AG09319 (cell line): ENCODE data around the gene DDX52.

Source experiments
- DNase-seq: peaks from one replicate; pipeline ENCODE4 v3.0.0-alpha.2; 2010; ENCODE audit warnings: low read depth; ENCODE audit errors: extremely low read depth
- TF ChIP-seq, protein P1 (sequence below): IDR thresholded peaks from 2 replicates; pipeline ENCODE4 v1.5.1; 2011; ENCODE audit warnings: low read depth, mild to moderate bottlenecking, inconsistent platforms, low read length, moderate library complexity

Gene DDX52

DNA sequence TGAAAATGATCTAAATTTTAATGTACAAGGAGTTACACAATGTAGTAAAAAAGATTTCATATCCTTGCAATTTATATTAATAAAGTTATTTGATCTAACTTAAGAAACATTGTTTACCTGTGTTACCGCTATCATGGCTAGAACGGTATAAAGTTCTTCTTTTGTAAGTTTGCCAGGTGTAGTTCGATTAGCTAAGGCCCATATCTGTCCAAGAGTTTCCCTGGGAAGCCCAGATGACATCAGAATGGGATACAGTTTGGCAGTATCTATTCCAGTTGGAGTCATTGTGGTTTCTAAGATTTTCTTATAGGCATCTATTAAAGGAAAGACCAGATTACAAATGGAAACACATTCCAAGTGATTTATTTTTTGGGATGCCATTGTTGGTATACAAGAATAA, 71.6 kb downstream of the DDX52 start:
- TF ChIP-seq, protein P1, sequence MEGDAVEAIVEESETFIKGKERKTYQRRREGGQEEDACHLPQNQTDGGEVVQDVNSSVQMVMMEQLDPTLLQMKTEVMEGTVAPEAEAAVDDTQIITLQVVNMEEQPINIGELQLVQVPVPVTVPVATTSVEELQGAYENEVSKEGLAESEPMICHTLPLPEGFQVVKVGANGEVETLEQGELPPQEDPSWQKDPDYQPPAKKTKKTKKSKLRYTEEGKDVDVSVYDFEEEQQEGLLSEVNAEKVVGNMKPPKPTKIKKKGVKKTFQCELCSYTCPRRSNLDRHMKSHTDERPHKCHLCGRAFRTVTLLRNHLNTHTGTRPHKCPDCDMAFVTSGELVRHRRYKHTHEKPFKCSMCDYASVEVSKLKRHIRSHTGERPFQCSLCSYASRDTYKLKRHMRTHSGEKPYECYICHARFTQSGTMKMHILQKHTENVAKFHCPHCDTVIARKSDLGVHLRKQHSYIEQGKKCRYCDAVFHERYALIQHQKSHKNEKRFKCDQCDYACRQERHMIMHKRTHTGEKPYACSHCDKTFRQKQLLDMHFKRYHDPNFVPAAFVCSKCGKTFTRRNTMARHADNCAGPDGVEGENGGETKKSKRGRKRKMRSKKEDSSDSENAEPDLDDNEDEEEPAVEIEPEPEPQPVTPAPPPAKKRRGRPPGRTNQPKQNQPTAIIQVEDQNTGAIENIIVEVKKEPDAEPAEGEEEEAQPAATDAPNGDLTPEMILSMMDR, result no peak
- DNase-seq, result no peak

DNA sequence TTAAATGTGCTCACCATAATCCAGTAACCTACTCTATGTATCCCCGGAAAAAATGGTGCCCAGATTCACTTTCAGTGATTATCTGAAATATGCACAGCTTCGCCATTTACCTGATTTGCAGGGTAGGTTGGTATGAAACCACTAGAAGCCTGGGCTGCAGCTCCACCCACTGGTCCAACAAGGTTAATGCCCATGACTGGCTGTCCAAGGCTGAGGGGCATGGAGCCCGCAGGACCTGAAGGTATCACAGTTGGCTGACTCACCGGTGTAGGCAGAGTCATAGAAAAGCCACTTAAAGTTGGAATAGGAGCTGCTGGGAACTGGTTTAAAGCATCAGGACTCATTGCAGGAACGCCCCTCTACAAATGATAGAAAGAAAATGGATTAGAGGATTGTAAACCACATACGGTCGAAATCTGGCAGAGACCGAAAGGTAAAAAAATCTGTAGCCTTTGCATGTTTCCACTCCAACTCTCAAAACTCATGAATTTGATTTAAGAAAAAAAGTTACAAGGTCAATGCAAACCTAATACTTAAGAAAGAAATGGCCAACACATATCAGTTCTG, 72.6 kb downstream of the DDX52 start:
- TF ChIP-seq, protein P1, result peak; percentile 48

DNA sequence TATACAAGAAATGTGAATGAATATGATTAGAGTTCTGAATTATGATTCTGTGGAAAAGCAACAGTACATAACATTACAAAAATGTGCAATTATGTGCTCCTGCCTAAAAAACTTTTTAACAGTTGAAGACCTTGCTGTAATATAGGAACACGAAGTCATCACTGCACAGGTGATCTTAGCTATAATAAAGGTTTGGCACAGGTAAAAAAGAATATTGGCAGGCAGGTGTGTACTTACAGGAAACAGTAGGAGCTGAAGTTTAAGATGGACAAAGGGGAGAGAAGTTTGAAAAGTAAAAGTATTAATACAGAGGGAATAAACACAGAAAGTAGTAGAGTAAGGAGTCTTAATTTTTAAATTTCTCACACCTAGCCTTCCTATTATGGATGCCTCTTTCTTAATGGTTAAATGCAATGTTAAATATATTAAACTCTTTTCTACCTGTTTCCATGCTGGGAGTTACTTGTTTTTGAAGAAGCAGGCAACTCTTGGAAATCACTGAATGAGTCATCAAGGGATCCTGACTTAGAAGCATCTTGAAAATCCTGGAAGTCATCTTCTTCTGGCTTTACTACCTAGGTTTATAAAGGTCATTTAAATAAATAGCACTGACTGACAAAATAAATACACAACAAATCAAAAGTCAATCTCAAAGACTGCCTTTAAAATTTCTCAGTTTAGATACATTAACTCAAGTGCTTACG, 74.7 kb downstream of the DDX52 start:
- TF ChIP-seq, protein P1, result no peak
- DNase-seq, result no peak

More for the DNA sequence above, 72.6 kb downstream of the DDX52 start:
- DNase-seq, result no peak

DNA sequence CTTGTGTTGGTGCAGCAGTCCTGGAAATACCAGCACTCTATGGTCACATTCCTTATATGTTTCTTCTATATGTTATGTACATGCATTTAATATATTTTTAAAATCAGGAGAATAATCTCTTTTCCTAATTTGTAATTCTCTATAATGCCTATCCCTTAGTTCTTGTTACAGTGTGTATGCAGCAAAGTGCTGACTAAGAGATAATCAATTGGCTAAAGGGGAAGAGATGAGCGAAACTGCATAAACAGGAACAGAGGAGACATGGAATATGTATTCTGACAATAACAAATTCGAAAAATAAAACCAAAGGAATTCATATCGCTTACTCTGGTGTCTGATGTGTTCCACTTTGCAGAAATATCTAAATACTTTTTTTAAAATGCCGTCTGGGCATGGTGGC, 75.7 kb downstream of the DDX52 start:
- TF ChIP-seq, protein P1, result no peak
- DNase-seq, result no peak

DNA sequence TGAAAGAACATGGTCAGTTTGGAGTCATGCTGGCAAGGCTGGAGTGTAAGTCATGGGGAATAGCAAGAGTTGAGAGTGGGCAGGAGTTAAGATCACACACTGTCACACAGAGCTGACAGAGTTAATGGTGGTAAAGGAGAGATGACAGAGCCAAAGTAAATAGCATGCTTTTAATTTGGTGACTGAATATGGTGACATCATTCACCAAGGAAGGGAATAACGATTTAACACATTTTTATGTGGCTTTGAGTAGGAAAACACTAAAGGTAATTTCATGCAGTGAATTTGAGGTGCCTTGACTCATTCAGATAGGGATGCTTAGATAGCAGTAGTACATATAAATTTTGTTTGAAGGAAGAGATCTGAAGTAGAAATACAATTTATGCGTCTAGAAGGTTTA, 76.1 kb downstream of the DDX52 start:
- DNase-seq, result no peak
- TF ChIP-seq, protein P1, result no peak

DNA sequence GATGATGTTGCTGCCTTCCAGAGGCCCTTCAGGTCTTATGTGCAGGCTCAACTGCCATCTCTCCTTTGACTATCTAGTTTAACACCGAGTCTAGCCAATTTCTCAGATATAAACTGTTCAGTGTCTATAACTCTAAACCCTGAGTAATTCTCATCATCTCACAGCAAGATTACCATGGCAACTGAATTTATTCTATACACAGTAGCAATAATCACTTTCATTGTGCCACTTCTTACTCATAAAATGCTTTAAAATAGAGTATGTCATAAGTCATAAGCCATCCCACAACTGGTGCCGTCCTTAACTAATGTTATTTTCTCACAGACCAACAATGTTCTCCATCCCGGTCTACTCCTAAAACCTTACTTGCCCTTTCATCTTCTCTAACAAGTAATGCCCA, 79.0 kb downstream of the DDX52 start:
- DNase-seq, result no peak
- TF ChIP-seq, protein P1, result no peak

DNA sequence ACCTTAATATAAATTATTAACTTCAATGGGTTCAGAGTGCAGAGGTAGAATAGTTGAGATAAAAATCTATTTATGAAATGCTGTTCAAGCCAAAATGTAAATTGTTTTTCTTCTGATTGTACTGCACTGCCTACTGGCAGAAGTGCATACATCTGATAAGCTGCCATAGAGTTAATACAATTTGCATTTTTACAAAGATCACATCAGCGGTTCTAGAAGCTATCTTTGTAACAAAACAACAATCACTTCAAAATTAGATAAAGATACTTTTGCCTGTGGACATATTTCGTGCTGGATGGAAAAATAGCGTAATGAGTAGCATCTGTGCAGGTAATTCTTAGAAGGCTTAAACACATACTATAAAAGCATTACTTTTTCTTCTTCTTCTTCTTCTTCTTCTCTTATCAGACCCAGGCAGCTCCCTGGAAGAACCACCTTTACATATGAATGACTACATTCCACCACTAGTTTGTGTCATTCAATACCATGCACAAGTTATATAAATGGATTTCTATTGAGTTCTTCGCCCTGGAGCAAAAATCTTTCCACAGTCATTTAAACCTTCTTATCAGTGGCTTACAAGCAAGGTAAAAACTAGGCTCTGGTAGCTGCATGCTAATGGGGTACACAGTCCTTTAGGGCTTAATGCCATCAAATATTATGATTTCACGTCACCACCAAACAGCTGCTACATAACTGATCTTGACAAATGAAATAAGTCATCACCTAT, 81.1 kb downstream of the DDX52 start:
- TF ChIP-seq, protein P1, result no peak
- no peak for DNase-seq
